Stimulated activated naive B cell treated with anti-CD40 and anti-IgM and Interleukin-4, amounts not matched to agents 10 μg/mL and 1 μg/mL and 100 μg/mL, for 72 hours (primary cell): ENCODE results near the gene TPBGL.
A peak's percentile ranks its signal among the peaks of the same experiment; 100 is the strongest.

Experiments
- ATAC-seq, 2 donors: fragments of 150-1000 bp; cut with Tn5 transposase; replicated peaks; 2 replicates each; pipeline ENCODE4 v1.10.0; 2021; ENCODE audit warnings: moderate library complexity in 1 of 2
- DNase-seq: peaks from one replicate; pipeline ENCODE4 v3.0.0; 2021
- H3K27ac Mint-ChIP-seq: one replicate; pipeline ENCODE4 v1.8.0; 2022; ENCODE audit warnings: mild to moderate bottlenecking, mixed read lengths
- H3K27me3 Mint-ChIP-seq, 2 donors: one replicate each; pipeline ENCODE4 v1.8.0; 2022; ENCODE audit warnings: mixed read lengths in 2 of 2
- H3K36me3 Mint-ChIP-seq, 2 donors: one replicate each; pipeline ENCODE4 v1.8.0; 2022; ENCODE audit warnings: mixed read lengths in 2 of 2, mild to moderate bottlenecking in 1 of 2
- H3K4me1 Mint-ChIP-seq, 2 donors: one replicate each; pipeline ENCODE4 v1.8.0; 2022; ENCODE audit warnings: mixed read lengths in 2 of 2, mild to moderate bottlenecking in 1 of 2
- H3K4me3 Mint-ChIP-seq, 2 donors: one replicate each; pipeline ENCODE4 v1.8.0; 2022; ENCODE audit warnings: mild to moderate bottlenecking in 2 of 2, mixed read lengths in 2 of 2, moderate library complexity in 1 of 2
- H3K9me3 Mint-ChIP-seq, 2 donors: one replicate each; pipeline ENCODE4 v1.8.0; 2022; ENCODE audit warnings: mixed read lengths in 2 of 2, mild to moderate bottlenecking in 1 of 2

TPBGL gene

DNA sequence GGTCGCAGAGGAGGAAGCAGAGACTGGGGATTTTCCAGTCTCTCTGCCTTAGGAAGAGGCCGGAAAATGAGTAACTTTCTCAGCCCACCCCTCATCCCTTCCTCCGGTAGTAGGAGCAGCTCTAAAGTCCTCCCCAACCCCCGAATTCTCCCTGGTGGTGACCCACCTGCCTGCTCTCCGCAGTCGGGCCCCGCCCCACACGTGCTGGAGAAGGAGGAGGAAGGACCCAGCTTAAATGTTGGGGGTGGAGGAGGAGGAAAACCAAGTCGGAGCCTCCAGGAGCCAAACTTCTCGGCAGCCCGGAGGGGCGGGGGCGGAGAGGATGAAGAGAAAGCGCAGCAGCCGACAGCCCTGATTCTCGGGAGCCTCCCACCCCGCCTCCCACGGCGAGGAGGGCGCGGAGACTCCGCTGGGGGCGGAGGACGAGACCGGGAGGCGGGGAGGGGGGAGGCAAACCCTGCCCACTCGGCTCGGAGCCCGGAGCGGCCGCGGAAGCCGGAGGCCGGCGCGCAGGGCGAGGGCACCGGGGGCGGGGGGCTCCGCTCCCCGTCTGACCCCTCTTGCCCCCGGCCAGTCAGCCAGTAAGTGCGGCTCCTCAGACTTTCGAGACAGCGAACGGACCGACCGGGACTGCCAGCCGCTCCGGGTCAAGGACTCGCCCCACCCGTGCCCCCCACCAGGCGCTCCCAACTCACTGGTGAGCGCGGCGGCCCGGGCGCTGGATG lies at the start of gene TPBGL:
Gene TPBGL (plus strand): TSS at position 464 of the 725 bp plus-strand sequence. CDS start 276 bp downstream, outside the sequence.
- H3K9me3 Mint-ChIP-seq: no peaks in the 10 kb centered on the region
- DNase-seq (no peak), ATAC-seq (no peak)
- H3K4me1 Mint-ChIP-seq: peaks cover 9 to 17% of the 10 kb centered on the region in 2 donors
- H3K27me3 Mint-ChIP-seq: peaks cover 59 to 83% of the 10 kb centered on the region in 2 donors
- peak within 1 kb of the TSS; percentile 74 to 82 for H3K4me3 Mint-ChIP-seq
- H3K36me3 Mint-ChIP-seq: no peaks in the 10 kb centered on the region
- no peak within 1 kb of the TSS for H3K27ac Mint-ChIP-seq

DNA sequence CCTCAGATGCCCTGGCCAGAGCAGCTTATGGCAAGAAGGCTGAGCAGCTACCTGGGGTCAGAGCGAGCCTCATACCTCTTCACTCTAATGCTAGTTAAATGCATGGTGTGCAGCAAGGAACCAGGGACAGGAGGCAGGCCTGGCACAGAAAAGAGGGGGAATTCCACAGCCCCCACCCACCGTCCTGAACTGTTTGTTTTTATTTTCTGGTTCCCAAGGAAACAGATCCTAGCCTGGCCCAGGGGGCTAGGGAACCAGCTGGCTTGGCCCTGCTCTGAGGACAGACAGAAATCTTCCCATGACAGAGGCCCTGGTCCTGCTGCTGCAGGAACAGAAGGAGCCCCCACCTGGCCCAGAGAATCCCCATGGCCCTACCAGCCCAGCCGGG lies 49.2 kb upstream of the TPBGL start:
- DNase-seq (no peak), ATAC-seq (no peak)
- H3K27ac Mint-ChIP-seq: no peak overlapping the region
- no peaks in the 10 kb centered on the region for H3K4me1 Mint-ChIP-seq
- peaks cover 0 to 7% of the 10 kb centered on the region in 2 donors for H3K27me3 Mint-ChIP-seq
- no peaks in the 10 kb centered on the region for H3K36me3 Mint-ChIP-seq
- H3K4me3 Mint-ChIP-seq: no peak overlapping the region
- H3K9me3 Mint-ChIP-seq: no peaks in the 10 kb centered on the region

DNA sequence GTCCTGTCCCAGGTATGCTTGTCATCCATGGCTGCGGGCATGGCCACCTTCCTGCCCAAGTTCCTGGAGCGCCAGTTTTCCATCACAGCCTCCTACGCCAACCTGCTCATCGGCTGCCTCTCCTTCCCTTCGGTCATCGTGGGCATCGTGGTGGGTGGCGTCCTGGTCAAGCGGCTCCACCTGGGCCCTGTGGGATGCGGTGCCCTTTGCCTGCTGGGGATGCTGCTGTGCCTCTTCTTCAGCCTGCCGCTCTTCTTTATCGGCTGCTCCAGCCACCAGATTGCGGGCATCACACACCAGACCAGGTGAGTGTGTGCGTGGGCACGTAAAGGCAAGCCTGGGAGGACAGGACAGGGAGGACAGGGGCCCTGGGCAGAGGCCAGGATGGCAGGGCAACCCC lies 47.3 kb upstream of the TPBGL start:
- Mint-ChIP-seq H3K27ac (no peak overlapping the region), H3K27me3 (peaks cover 0 to 7% of the 10 kb centered on the region in 2 donors), H3K4me3 (no peak overlapping the region), H3K36me3 (no peaks in the 10 kb centered on the region), H3K9me3 (no peaks in the 10 kb centered on the region), H3K4me1 (no peaks in the 10 kb centered on the region)
- ATAC-seq (no peak), DNase-seq (no peak)

DNA sequence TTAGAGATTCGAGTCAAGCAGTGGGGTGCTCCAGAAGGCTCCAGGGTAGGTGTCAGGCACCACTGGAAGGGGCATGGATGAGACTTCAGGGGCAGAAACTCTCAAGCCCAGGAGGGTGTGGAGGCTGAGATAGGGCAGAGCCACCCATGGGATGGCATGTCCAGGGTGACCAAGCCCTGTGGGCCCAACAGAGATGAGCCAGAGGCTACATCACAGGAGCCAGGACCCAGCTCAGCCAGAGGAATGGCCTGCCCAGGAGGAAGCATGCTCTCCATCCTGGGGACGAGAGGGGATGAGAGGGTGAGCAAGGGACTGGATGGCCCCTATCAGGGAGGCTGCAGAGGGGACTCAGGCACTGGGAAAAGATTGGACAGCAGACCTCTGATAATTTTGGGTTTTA lies 46.9 kb upstream of the TPBGL start:
- no peaks in the 10 kb centered on the region for H3K36me3 Mint-ChIP-seq
- H3K4me3 Mint-ChIP-seq: no peak overlapping the region
- ATAC-seq (no peak), DNase-seq (no peak)
- no peaks in the 10 kb centered on the region for H3K4me1 Mint-ChIP-seq
- peaks cover 0 to 7% of the 10 kb centered on the region in 2 donors for H3K27me3 Mint-ChIP-seq
- H3K9me3 Mint-ChIP-seq: no peaks in the 10 kb centered on the region
- H3K27ac Mint-ChIP-seq: no peak overlapping the region

GRCh38 chr11:75194147-75194546 lies 46.4 kb upstream of the TPBGL start:
- Mint-ChIP-seq H3K27me3 (peaks cover 0 to 7% of the 10 kb centered on the region in 2 donors), H3K4me3 (no peak overlapping the region), H3K27ac (no peak overlapping the region), H3K36me3 (no peaks in the 10 kb centered on the region), H3K9me3 (no peaks in the 10 kb centered on the region), H3K4me1 (no peaks in the 10 kb centered on the region)
- DNase-seq (no peak), ATAC-seq (no peak)

DNA sequence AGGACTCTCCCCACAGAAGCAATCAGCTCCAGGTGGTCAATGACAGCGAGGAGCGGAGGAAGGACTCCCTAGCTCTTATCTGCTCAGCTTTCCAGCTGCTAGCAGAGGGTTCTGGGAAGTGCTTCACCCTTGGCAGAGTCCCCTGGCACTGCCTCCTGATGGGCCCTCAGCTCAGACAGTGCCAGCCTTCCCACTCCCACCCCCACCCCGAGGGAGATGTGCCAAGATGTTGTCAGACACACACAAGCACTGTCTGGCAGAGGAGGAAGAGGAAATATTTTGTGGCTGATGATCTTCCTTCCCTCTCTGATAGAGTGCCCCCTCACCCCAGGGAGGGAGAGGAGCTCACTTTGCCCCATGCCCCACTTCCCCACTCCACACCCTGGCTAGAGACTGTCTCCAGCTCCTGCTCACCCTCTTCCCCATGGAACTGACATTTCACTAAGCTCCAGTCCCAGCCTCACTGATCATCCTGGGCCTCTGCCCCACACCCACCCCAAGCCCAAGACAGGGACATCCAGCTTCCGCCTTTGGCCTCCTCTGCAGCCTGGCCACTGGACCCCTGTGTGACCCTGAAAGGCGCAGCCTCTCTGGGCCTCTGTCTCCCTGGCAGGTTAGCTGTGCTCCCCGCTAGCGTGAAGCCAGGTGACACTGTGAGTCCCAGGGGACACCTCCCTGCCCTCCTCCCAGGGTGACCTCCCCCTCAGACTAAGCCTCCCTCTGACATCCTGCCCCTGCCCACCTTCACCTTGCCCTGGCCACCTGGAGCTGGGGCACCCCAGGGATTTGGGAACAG lies 45.2 kb upstream of the TPBGL start:
- ATAC-seq: no peak

DNA sequence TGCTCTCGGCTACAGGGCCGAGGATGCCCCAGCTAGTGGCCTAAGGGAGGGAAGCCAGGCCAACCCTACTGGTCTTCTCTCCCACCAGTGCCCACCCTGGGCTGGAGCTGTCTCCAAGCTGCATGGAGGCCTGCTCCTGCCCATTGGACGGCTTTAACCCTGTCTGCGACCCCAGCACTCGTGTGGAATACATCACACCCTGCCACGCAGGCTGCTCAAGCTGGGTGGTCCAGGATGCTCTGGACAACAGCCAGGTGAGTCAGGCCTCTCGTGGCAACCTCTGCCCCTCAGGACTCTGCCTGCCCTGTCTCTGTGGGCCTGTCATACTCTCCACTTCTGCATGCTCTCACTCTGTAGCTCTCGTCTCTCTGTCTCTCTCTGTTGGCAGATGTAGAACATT lies 44.1 kb upstream of the TPBGL start:
- DNase-seq (no peak), ATAC-seq (no peak)
- no peak overlapping the region for H3K4me3 Mint-ChIP-seq
- no peaks in the 10 kb centered on the region for H3K36me3 Mint-ChIP-seq
- H3K27me3 Mint-ChIP-seq: peaks cover 0 to 11% of the 10 kb centered on the region in 2 donors
- no peak overlapping the region for H3K27ac Mint-ChIP-seq
- H3K4me1 Mint-ChIP-seq: no peaks in the 10 kb centered on the region
- no peaks in the 10 kb centered on the region for H3K9me3 Mint-ChIP-seq

More for the DNA sequence above, 45.2 kb upstream of the TPBGL start:
- peaks cover 0 to 7% of the 10 kb centered on the region in 2 donors for H3K27me3 Mint-ChIP-seq
- no peak for DNase-seq
- no peaks in the 10 kb centered on the region for H3K4me1 Mint-ChIP-seq
- H3K9me3 Mint-ChIP-seq: no peaks in the 10 kb centered on the region
- no peak overlapping the region for H3K27ac Mint-ChIP-seq
- H3K36me3 Mint-ChIP-seq: no peaks in the 10 kb centered on the region
- no peak overlapping the region for H3K4me3 Mint-ChIP-seq

DNA sequence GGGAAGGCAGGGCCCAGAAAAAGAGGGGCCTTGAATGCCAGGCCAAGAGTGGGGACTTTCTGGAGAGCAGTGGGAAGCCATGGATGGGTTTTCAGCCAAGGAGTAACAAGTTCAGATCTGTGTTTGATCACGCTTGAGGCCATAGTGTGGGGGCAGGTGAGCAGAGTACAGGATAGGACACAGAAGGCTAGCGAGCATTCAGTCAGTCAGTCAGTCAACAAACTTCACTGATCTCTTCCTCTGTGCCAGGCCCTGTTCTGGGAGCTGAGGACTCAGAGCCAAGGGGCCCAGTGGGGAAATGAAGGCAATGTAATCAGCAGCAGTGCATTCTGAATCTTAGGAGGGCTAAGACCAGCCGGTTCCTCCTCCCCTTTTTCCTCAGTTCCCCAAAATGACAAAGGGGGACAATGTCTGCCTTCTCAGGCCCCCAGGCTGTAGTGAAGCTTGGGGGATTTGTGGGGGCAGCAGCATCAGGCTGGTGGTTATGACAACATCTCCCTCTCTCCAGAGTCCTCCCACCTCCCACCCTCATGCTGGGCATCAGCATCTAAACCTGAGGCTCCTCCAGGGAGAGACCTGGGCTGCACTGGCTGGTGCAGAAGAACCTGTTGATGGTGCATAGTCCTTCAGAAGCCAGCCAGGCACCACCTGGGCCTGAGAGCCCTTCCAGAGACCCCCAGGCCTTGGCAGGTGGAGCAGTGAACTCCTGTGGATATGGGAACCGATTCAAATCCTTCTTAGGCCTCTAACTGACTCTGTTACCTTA lies 42.9 kb upstream of the TPBGL start:
- no peaks in the 10 kb centered on the region for H3K36me3 Mint-ChIP-seq
- DNase-seq: no peak
- H3K4me1 Mint-ChIP-seq: no peaks in the 10 kb centered on the region
- peaks cover 0 to 16% of the 10 kb centered on the region in 2 donors for H3K27me3 Mint-ChIP-seq
- H3K27ac Mint-ChIP-seq: no peak overlapping the region
- H3K9me3 Mint-ChIP-seq: no peaks in the 10 kb centered on the region
- no peak for ATAC-seq
- no peak overlapping the region for H3K4me3 Mint-ChIP-seq

DNA sequence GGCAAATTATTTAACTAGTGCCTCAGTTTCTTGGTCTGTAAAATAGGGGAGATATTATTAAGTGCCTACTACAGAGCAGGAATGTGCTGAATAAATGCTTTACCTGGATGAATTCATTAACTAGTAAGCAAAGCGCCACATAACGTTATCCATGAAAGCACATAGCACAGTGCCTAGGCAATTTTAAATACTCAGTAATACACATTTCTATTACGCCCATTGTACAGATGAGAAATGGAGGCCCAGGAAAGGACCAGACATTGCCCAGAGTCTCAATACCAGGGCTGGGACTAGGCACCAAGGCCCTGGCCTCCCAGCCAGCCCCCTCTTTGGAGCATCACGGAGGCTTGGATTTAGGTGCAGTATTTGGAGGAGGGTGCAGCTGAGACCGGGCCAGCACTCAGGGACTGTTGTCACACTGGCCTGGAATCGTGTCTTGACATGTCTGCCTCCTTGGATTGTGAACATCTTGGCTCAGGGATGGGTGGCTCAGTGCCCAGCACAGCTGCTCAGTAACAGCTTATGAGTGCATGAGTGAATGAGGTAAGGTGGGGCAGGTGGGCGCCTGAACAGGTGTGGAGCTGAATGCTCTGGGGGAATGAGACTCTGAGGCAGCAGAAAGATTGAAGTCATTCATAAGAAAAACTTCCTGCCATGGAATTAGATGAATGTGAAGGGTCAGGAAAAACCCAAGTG lies 42.1 kb upstream of the TPBGL start:
- H3K36me3 Mint-ChIP-seq: no peaks in the 10 kb centered on the region
- peaks cover 2 to 15% of the 10 kb centered on the region in 2 donors for H3K27me3 Mint-ChIP-seq

GRCh38 chr11:75199412-75199955 lies 41.1 kb upstream of the TPBGL start:
- Mint-ChIP-seq H3K4me3 (no peak overlapping the region), H3K27ac (no peak overlapping the region), H3K9me3 (no peaks in the 10 kb centered on the region), H3K36me3 (no peaks in the 10 kb centered on the region), H3K4me1 (no peaks in the 10 kb centered on the region), H3K27me3 (peaks cover 7 to 11% of the 10 kb centered on the region in 2 donors)
- no peak for ATAC-seq
- no peak for DNase-seq

More for the DNA sequence above, 42.1 kb upstream of the TPBGL start:
- ATAC-seq (no peak), DNase-seq (no peak)
- H3K9me3 Mint-ChIP-seq: no peaks in the 10 kb centered on the region
- H3K27ac Mint-ChIP-seq: no peak overlapping the region
- no peaks in the 10 kb centered on the region for H3K4me1 Mint-ChIP-seq
- H3K4me3 Mint-ChIP-seq: no peak overlapping the region

GRCh38 chr11:75200051-75200450 lies 40.5 kb upstream of the TPBGL start:
- Mint-ChIP-seq H3K4me1 (no peaks in the 10 kb centered on the region), H3K9me3 (no peaks in the 10 kb centered on the region), H3K36me3 (no peaks in the 10 kb centered on the region), H3K27ac (no peak overlapping the region), H3K27me3 (peaks cover 7 to 11% of the 10 kb centered on the region in 2 donors), H3K4me3 (no peak overlapping the region)
- DNase-seq (no peak), ATAC-seq (no peak)

GRCh38 chr11:75200531-75200930 lies 40.0 kb upstream of the TPBGL start:
- no peak overlapping the region for H3K4me3 Mint-ChIP-seq
- DNase-seq: no peak
- H3K36me3 Mint-ChIP-seq: no peaks in the 10 kb centered on the region
- no peak overlapping the region for H3K27ac Mint-ChIP-seq
- no peaks in the 10 kb centered on the region for H3K9me3 Mint-ChIP-seq
- peaks cover 11 to 12% of the 10 kb centered on the region in 2 donors for H3K27me3 Mint-ChIP-seq
- H3K4me1 Mint-ChIP-seq: no peaks in the 10 kb centered on the region
- no peak for ATAC-seq

- ATAC-seq (no peak), DNase-seq (no peak)
- H3K4me3 Mint-ChIP-seq: no peak overlapping the region
- H3K27me3 Mint-ChIP-seq: peaks cover 13 to 18% of the 10 kb centered on the region in 2 donors
- H3K36me3 Mint-ChIP-seq: no peaks in the 10 kb centered on the region
- no peaks in the 10 kb centered on the region for H3K4me1 Mint-ChIP-seq
- no peak overlapping the region for H3K27ac Mint-ChIP-seq
- no peaks in the 10 kb centered on the region for H3K9me3 Mint-ChIP-seq
These were observed 38.8 kb upstream of the TPBGL start for GRCh38 chr11:75201771-75202170.

DNA sequence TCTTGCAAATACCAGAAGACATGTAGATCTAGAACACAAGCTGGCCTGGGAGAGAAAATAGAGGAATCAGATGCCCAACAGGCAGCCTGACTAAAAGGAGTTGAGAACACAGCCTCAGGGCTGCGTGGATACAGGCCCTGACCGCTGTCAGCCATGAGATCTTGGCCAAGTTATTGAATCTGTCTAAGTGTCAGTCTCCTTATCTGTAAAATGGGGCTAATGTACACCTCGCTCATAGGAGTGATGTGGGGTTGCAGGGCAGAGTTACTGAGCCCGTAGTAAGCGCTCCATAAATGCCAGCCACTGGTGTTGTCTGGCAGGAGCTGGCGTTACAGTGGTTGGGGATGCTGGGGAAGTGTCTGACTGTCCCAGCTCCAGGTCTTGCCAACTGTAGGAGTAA lies 38.4 kb upstream of the TPBGL start:
- Mint-ChIP-seq H3K4me1 (no peaks in the 10 kb centered on the region), H3K4me3 (no peak overlapping the region), H3K9me3 (no peaks in the 10 kb centered on the region), H3K36me3 (no peaks in the 10 kb centered on the region), H3K27ac (no peak overlapping the region), H3K27me3 (peaks cover 13 to 22% of the 10 kb centered on the region in 2 donors)
- DNase-seq (no peak), ATAC-seq (no peak)
